Parathyroid adenoma (tissue), 2 donors: ENCODE measurements around the gene FN1.

Source experiments
- H2AFZ ChIP-seq: fragments of 300-600 bp; sonication (generic); one replicate; pipeline ENCODE4 v1.7.0; 2017; ENCODE audit warnings: antibody characterized with exemption, mild to moderate bottlenecking
- H3K27ac ChIP-seq: fragments of 300-600 bp; sonication (generic); one replicate; pipeline ENCODE4 v1.7.0; 2017
- H3K27me3 ChIP-seq: fragments of 300-600 bp; sonication (generic); one replicate; pipeline ENCODE4 v1.7.0; 2017; ENCODE audit warnings: low read length; ENCODE audit not compliant: control insufficient read depth, insufficient read depth
- H3K36me3 ChIP-seq: fragments of 300-600 bp; sonication (generic); one replicate; pipeline ENCODE4 v1.7.0; 2017; ENCODE audit warnings: low read length; ENCODE audit not compliant: control insufficient read depth, insufficient read depth
- H3K4me1 ChIP-seq: fragments of 300-600 bp; sonication (generic); one replicate; pipeline ENCODE4 v1.7.0; 2017; ENCODE audit warnings: control low read depth
- H3K4me2 ChIP-seq: fragments of 300-600 bp; sonication (generic); one replicate; pipeline ENCODE4 v1.7.0; 2017; ENCODE audit warnings: low read length
- H3K4me3 ChIP-seq: fragments of 300-600 bp; sonication (generic); one replicate; pipeline ENCODE4 v1.7.0; 2017; ENCODE audit warnings: low read depth, low read length
- H3K79me2 ChIP-seq: fragments of 300-600 bp; sonication (generic); one replicate; pipeline ENCODE4 v1.7.0; 2017; ENCODE audit warnings: control low read depth
- H3K9ac ChIP-seq: fragments of 300-600 bp; sonication (generic); one replicate; pipeline ENCODE4 v1.7.0; 2017; ENCODE audit warnings: mild to moderate bottlenecking
- H3K9me3 ChIP-seq: fragments of 300-600 bp; sonication (generic); one replicate; pipeline ENCODE4 v1.7.0; 2017; ENCODE audit warnings: low read length; ENCODE audit not compliant: control insufficient read depth
- CTCF ChIP-seq: fragments of 300-600 bp; sonication (generic); IDR thresholded peaks from one replicate; pipeline ENCODE4 v1.7.0; 2017; ENCODE audit warnings: antibody characterized with exemption, mild to moderate bottlenecking
- donor health status: primary hyperparathyroidism.

The FN1 gene

GRCh38 chr2:215439980-215440512, 4.2 kb upstream of the FN1 start:
- H3K4me3 ChIP-seq, result no peak overlapping the region
- no peak overlapping the region for H3K4me2 ChIP-seq
- H3K79me2 ChIP-seq, result no peaks in the 10 kb centered on the region
- no peaks in the 10 kb centered on the region for H3K9me3 ChIP-seq
- no peaks in the 10 kb centered on the region for H3K27me3 ChIP-seq
- no peak overlapping the region for H3K9ac ChIP-seq
- no peak overlapping the region for H3K27ac ChIP-seq
- H3K4me1 ChIP-seq, result peaks cover 4% of the 10 kb centered on the region
- TF ChIP-seq CTCF, result no peak
- no peak overlapping the region for H2AFZ ChIP-seq
- no peaks in the 10 kb centered on the region for H3K36me3 ChIP-seq

- no peak overlapping the region for H3K9ac ChIP-seq
- H3K4me2 ChIP-seq, result no peak overlapping the region
- no peak for TF ChIP-seq CTCF
- no peaks in the 10 kb centered on the region for H3K9me3 ChIP-seq
- H3K27ac ChIP-seq, result no peak overlapping the region
- no peak overlapping the region for H2AFZ ChIP-seq
- H3K4me3 ChIP-seq, result no peak overlapping the region
- H3K4me1 ChIP-seq, result peaks cover 4% of the 10 kb centered on the region
- H3K79me2 ChIP-seq, result no peaks in the 10 kb centered on the region
- no peaks in the 10 kb centered on the region for H3K27me3 ChIP-seq
- H3K36me3 ChIP-seq, result no peaks in the 10 kb centered on the region
These were observed 3.5 kb upstream of the FN1 start for GRCh38 chr2:215439404-215439803.

- Histone ChIP-seq H3K9ac (no peak overlapping the region), H3K4me2 (no peak overlapping the region), H2AFZ (no peak overlapping the region), H3K4me1 (peaks cover 4% of the 10 kb centered on the region), H3K79me2 (no peaks in the 10 kb centered on the region), H3K27me3 (no peaks in the 10 kb centered on the region), H3K36me3 (no peaks in the 10 kb centered on the region), H3K27ac (no peak overlapping the region), H3K4me3 (no peak overlapping the region), H3K9me3 (no peaks in the 10 kb centered on the region)
- no peak for TF ChIP-seq CTCF
These were observed 1.7 kb upstream of the FN1 start for GRCh38 chr2:215437614-215438013.

GRCh38 chr2:215436705-215437565, 1.1 kb upstream of the FN1 start:
- Histone ChIP-seq H3K4me2 (peak overlapping the region; percentile 68), H3K27ac (peak overlapping the region; percentile 26), H3K27me3 (no peaks in the 10 kb centered on the region), H3K9me3 (no peaks in the 10 kb centered on the region), H3K4me1 (no peaks in the 10 kb centered on the region), H3K79me2 (no peaks in the 10 kb centered on the region), H3K9ac (no peak overlapping the region), H3K4me3 (peak overlapping the region; percentile 50), H3K36me3 (no peaks in the 10 kb centered on the region), H2AFZ (peak overlapping the region; percentile 67)
- TF ChIP-seq CTCF, result no peak
